ENCODE measurements around the gene SPEF2.

The SPEF2 gene

DNA sequence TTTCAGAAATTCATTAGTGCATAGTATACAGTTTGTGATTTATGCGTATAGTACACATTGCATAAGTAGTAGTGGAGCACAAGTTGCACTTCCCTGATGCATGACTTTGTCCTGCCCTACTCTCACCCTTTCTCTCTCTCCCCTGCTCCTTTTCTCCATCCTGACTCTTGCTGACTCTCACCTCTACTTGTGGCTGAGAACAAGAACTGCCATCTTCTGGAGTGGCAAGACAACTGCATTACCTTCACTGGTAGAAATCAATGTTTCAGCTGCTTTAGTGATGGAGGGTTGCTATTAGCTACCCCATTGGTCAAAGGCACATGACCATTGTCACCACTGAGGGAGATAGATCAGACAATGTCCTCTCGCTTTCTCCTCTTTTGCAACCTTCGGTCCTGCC is 26.9 kb downstream of the SPEF2 start:
- no peak overlapping the region for H3K4me2 ChIP-seq (ENCODE audit: low read length)
- no peak overlapping the region for H3K4me3 ChIP-seq (ENCODE audit: low read length)
- H4K20me1 ChIP-seq (ENCODE audit: control insufficient read depth, insufficient read depth, low read depth, low read length) = no peaks in the 10 kb centered on the region
- no peak overlapping the region for H3K27ac ChIP-seq (ENCODE audit: low read depth, low read length)
- H3K9me2 ChIP-seq (replicated peaks; ENCODE audit: control insufficient read depth, low read length) = 0 out of 2 replicates have a peak, but pooled peaks cover 2% of the 10 kb centered on the region
- TF ChIP-seq EZH2phosphoT487 (IDR thresholded peaks at IDR 0.05; ENCODE audit: borderline replicate concordance, low read length) = no peak
- H3F3A ChIP-seq (ENCODE audit: control insufficient read depth, insufficient read depth) = no peaks in the 10 kb centered on the region
- H3K9me3 ChIP-seq (ENCODE audit: control insufficient read depth, insufficient read depth, low read length) = no peaks in the 10 kb centered on the region
- H3K79me2 ChIP-seq (ENCODE audit: control insufficient read depth, low read length) = no peaks in the 10 kb centered on the region
- no peaks in the 10 kb centered on the region for H3K27me3 ChIP-seq (ENCODE audit: control insufficient read depth, low read length)
- H3K36me3 ChIP-seq (ENCODE audit: control insufficient read depth, low read length) = no peaks in the 10 kb centered on the region
- no peaks in the 10 kb centered on the region for H3K4me1 ChIP-seq (ENCODE audit: control insufficient read depth, low read length)

DNA sequence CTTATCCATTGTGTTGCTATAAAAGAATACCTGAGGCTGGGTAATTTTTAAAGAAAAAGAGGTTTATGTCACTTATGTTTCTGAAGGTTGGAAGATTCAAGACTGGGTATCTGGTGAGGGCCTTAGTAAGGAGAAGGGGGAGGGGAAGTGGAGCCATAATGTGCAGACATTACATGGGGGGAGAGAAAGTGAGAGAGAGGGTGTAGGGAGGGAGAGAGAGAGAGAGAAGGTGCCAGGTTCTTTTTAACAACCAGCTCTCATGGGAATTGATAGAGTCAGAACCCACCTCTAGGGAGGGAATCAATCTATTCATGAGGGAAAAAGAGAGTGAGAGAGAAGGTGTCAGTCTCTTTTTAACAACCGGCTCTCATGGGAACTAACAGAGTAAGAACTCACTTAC is 29.5 kb downstream of the SPEF2 start:
- Histone ChIP-seq H3K27me3 (ENCODE audit: control insufficient read depth, low read length) (no peaks in the 10 kb centered on the region), H4K20me1 (ENCODE audit: control insufficient read depth, insufficient read depth, low read depth, low read length) (no peaks in the 10 kb centered on the region), H3K4me1 (ENCODE audit: control insufficient read depth, low read length) (no peaks in the 10 kb centered on the region), H3F3A (ENCODE audit: control insufficient read depth, insufficient read depth) (no peaks in the 10 kb centered on the region), H3K9me3 (ENCODE audit: control insufficient read depth, insufficient read depth, low read length) (no peaks in the 10 kb centered on the region), H3K4me3 (ENCODE audit: low read length) (no peak overlapping the region), H3K4me2 (ENCODE audit: low read length) (no peak overlapping the region), H3K9me2 (replicated peaks; ENCODE audit: control insufficient read depth, low read length) (no peaks in the 10 kb centered on the region), H3K27ac (ENCODE audit: low read depth, low read length) (no peak overlapping the region), H3K79me2 (ENCODE audit: control insufficient read depth, low read length) (no peaks in the 10 kb centered on the region), H3K36me3 (ENCODE audit: control insufficient read depth, low read length) (no peaks in the 10 kb centered on the region)
- no peak for TF ChIP-seq EZH2phosphoT487 (IDR thresholded peaks at IDR 0.05; ENCODE audit: borderline replicate concordance, low read length)
- TF ChIP-seq, protein P1, sequence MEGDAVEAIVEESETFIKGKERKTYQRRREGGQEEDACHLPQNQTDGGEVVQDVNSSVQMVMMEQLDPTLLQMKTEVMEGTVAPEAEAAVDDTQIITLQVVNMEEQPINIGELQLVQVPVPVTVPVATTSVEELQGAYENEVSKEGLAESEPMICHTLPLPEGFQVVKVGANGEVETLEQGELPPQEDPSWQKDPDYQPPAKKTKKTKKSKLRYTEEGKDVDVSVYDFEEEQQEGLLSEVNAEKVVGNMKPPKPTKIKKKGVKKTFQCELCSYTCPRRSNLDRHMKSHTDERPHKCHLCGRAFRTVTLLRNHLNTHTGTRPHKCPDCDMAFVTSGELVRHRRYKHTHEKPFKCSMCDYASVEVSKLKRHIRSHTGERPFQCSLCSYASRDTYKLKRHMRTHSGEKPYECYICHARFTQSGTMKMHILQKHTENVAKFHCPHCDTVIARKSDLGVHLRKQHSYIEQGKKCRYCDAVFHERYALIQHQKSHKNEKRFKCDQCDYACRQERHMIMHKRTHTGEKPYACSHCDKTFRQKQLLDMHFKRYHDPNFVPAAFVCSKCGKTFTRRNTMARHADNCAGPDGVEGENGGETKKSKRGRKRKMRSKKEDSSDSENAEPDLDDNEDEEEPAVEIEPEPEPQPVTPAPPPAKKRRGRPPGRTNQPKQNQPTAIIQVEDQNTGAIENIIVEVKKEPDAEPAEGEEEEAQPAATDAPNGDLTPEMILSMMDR (IDR thresholded peaks at IDR 0.05; ENCODE audit: low read depth, low read length, poor library complexity, severe bottlenecking) = no peak

DNA sequence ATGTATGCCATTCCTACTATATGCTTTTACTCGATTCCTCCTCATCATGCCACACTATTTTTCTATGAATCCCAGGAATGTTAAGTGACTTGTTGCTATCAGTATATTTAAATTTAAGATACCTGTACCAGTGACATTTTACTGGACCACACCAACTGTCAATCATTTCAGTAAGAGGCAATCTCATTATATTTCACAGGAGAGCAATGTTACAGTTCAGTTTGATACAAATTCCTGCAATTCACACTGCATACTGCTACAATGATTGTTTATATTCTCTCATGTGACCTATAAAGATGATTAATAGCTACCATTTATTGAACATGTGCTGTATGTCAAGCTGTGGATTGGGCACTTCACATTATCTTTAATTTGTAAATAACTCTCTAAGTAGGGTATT is 30.0 kb downstream of the SPEF2 start:
- Histone ChIP-seq H3K36me3 (ENCODE audit: control insufficient read depth, low read length) (no peaks in the 10 kb centered on the region), H3K79me2 (ENCODE audit: control insufficient read depth, low read length) (no peaks in the 10 kb centered on the region), H3K27ac (ENCODE audit: low read depth, low read length) (no peak overlapping the region), H3K9me3 (ENCODE audit: control insufficient read depth, insufficient read depth, low read length) (no peaks in the 10 kb centered on the region), H3F3A (ENCODE audit: control insufficient read depth, insufficient read depth) (no peaks in the 10 kb centered on the region), H4K20me1 (ENCODE audit: control insufficient read depth, insufficient read depth, low read depth, low read length) (no peaks in the 10 kb centered on the region), H3K9me2 (replicated peaks; ENCODE audit: control insufficient read depth, low read length) (no peaks in the 10 kb centered on the region), H3K4me1 (ENCODE audit: control insufficient read depth, low read length) (no peaks in the 10 kb centered on the region), H3K27me3 (ENCODE audit: control insufficient read depth, low read length) (no peaks in the 10 kb centered on the region), H3K4me2 (ENCODE audit: low read length) (no peak overlapping the region), H3K4me3 (ENCODE audit: low read length) (no peak overlapping the region)
- TF ChIP-seq, protein P1 (IDR thresholded peaks at IDR 0.05; ENCODE audit: low read depth, low read length, poor library complexity, severe bottlenecking) = no peak
- no peak for TF ChIP-seq EZH2phosphoT487 (IDR thresholded peaks at IDR 0.05; ENCODE audit: borderline replicate concordance, low read length)

DNA sequence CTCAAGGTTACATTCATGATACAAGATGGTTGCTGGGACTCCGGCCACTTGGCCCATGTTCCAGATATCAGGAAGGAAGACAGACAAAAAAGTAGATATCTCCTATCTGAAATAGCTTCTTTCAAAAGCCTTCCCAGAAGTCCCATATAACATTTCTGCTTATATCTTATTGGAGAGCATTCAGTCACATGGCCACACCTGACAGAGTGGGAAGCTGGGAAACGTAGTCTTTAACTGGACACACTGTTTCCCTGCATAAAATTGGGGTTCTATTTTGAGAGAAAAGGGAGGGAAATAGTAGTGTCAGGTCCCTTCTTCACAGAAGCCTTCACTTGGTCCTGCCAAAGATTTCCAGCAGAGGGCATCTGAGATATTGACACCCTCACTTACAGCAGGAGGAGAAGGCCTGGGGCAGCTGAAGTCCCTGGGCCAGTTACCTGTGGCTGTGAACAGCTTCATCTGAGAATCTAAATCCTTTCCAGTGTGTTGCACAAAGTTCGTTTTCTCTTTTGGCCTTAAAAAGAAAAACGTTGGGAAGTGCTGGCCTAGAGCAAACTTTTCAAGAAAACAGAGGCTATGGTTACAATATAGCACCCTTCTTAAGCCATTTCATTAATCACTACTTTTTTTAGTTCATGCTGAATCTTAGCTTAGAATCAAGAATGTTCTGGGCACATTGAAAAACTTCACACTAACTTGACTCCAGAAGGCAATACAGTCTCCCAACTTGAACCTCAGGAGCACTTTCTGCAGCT is 33.5 kb downstream of the SPEF2 start:
- Histone ChIP-seq H4K20me1 (ENCODE audit: control insufficient read depth, insufficient read depth, low read depth, low read length) (no peaks in the 10 kb centered on the region), H3K4me2 (ENCODE audit: low read length) (no peak overlapping the region), H3K79me2 (ENCODE audit: control insufficient read depth, low read length) (no peaks in the 10 kb centered on the region), H3K4me1 (ENCODE audit: control insufficient read depth, low read length) (no peaks in the 10 kb centered on the region), H3K27me3 (ENCODE audit: control insufficient read depth, low read length) (no peaks in the 10 kb centered on the region), H3K9me2 (replicated peaks; ENCODE audit: control insufficient read depth, low read length) (no peaks in the 10 kb centered on the region), H3K9me3 (ENCODE audit: control insufficient read depth, insufficient read depth, low read length) (no peaks in the 10 kb centered on the region), H3K27ac (ENCODE audit: low read depth, low read length) (no peak overlapping the region), H3K36me3 (ENCODE audit: control insufficient read depth, low read length) (no peaks in the 10 kb centered on the region), H3F3A (ENCODE audit: control insufficient read depth, insufficient read depth) (no peaks in the 10 kb centered on the region), H3K4me3 (ENCODE audit: low read length) (no peak overlapping the region)
- no peak for TF ChIP-seq EZH2phosphoT487 (IDR thresholded peaks at IDR 0.05; ENCODE audit: borderline replicate concordance, low read length)
- TF ChIP-seq, protein P1 (IDR thresholded peaks at IDR 0.05; ENCODE audit: low read depth, low read length, poor library complexity, severe bottlenecking) = peak; percentile 64

Data from DOHH2 (cell line).